Activated CD8-positive, alpha-beta memory T cell treated with anti-CD3 and anti-CD28 coated beads, Interleukin-2, amount 50 U/mL, for 4 hours (primary cell): ENCODE results near the gene CD27.
"Not testable (repeated sequence)": the region's sequence is repeated elsewhere in the genome, so short reads cannot be mapped to it uniquely, and the experiment has no call there.

Source experiments
- DNase-seq: peaks from one replicate; pipeline ENCODE4 v3.0.0-alpha.2; 2020

Gene CD27

GRCh38 chr12:6444704-6445688 is at the start of gene CD27:
Gene CD27 (plus strand): TSS chr12:6444955. CDS start chr12:6445096, 141 bp downstream.
- DNase-seq: no peak

- DNase-seq: no peak
These were observed 48.7 kb upstream of the CD27 start for GRCh38 chr12:6396031-6396430.

GRCh38 chr12:6399884-6400644 is 44.7 kb upstream of the CD27 start:
- no peak for DNase-seq

GRCh38 chr12:6404390-6404789 is 40.4 kb upstream of the CD27 start:
- no peak for DNase-seq

- no peak for DNase-seq
These were observed 38.8 kb upstream of the CD27 start for GRCh38 chr12:6405963-6406362.

- DNase-seq: no peak
These were observed 37.4 kb upstream of the CD27 start for GRCh38 chr12:6407236-6407954.

- DNase-seq: no peak
These were observed 28.2 kb upstream of the CD27 start for GRCh38 chr12:6416596-6416995.

- no peak for DNase-seq
These were observed 26.0 kb upstream of the CD27 start for GRCh38 chr12:6418796-6419195.

- no peak for DNase-seq
These were observed 24.4 kb upstream of the CD27 start for GRCh38 chr12:6420364-6420763.

GRCh38 chr12:6423267-6424007 is 21.3 kb upstream of the CD27 start:
- DNase-seq: peak; percentile 74

- DNase-seq: no peak
These were observed 20.8 kb upstream of the CD27 start for GRCh38 chr12:6424008-6424347.

GRCh38 chr12:6424866-6425265 is 19.9 kb upstream of the CD27 start:
- no peak for DNase-seq

GRCh38 chr12:6425590-6426531 is 18.9 kb upstream of the CD27 start:
- no peak for DNase-seq

- DNase-seq: peak; percentile 91
These were observed 17.7 kb upstream of the CD27 start for GRCh38 chr12:6426882-6427671.

- not testable (repeated sequence) for DNase-seq
These were observed 17.0 kb upstream of the CD27 start for GRCh38 chr12:6427796-6428195.

GRCh38 chr12:6428326-6428725 is 16.4 kb upstream of the CD27 start:
- no peak for DNase-seq

- peak; percentile 69 for DNase-seq
These were observed 14.4 kb upstream of the CD27 start for GRCh38 chr12:6430124-6430989.

GRCh38 chr12:6432991-6433390 is 11.8 kb upstream of the CD27 start:
- no peak for DNase-seq
